ENCODE results near the gene GFI1.

- TF ChIP-seq SUZ12 (IDR thresholded peaks at IDR 0.05; ENCODE audit: extremely low read depth, insufficient read depth, insufficient read length) (no peak), YY1 (IDR thresholded peaks at IDR 0.05; ENCODE audit: insufficient read depth, insufficient read length) (no peak)
These were observed 19.9 kb downstream of the GFI1 start for GRCh38 chr1:92466683-92467352.
